Choroid plexus epithelial cell (primary cell): Measurements from ENCODE around the gene SLC22A14.

Source experiments
- DNase-seq: peaks from one replicate; pipeline ENCODE4 v3.0.0-alpha.2; 2010; ENCODE audit warnings: low read depth
- H3K4me3 ChIP-seq: 2 replicates; pipeline ENCODE4 v1.5.1; 2011; ENCODE audit warnings: low read depth, mild to moderate bottlenecking, control low read depth, low read length, moderate library complexity
- CTCF ChIP-seq: conservative IDR thresholded peaks from 2 replicates; pipeline ENCODE4 v1.5.1; 2011; ENCODE audit warnings: low read depth, mild to moderate bottlenecking, control low read depth, inconsistent platforms, low read length, moderate library complexity

Gene SLC22A14

GRCh38 chr3:38367779-38368178 lies 85.7 kb downstream of the SLC22A14 start:
- DNase-seq = no peak
- H3K4me3 ChIP-seq = no peak overlapping the region
- TF ChIP-seq CTCF = no peak
